NCI-H2081 treated with DMSO at 0.1 percent for 48 hours (cell line): ENCODE measurements around the gene TRIM59.
"Not testable (repeated sequence)": the region's sequence is repeated elsewhere in the genome, so short reads cannot be mapped to it uniquely, and the experiment has no call there.

Experiments
- DNase-seq: peaks from one replicate; lab custom pipeline; 2025; lab: John Stamatoyannopoulos, UW

The TRIM59 gene

GRCh38 chr3:160455846-160456245 lies 6.3 kb upstream of the TRIM59 start:
- no peak for DNase-seq

- peak; percentile 37 for DNase-seq
These were observed 5.4 kb upstream of the TRIM59 start for GRCh38 chr3:160454995-160455394.

GRCh38 chr3:160452251-160452650 lies 2.7 kb upstream of the TRIM59 start:
- DNase-seq, result not testable (repeated sequence)

- DNase-seq, result no peak
These were observed 2.0 kb upstream of the TRIM59 start for GRCh38 chr3:160451602-160452001.

GRCh38 chr3:160450846-160451245 lies 1.3 kb upstream of the TRIM59 start:
- no peak for DNase-seq

- no peak for DNase-seq
These were observed 546 bp downstream of the TRIM59 start for GRCh38 chr3:160448845-160449635.

- DNase-seq, result no peak
These were observed 2.0 kb downstream of the TRIM59 start for GRCh38 chr3:160447544-160447943.

GRCh38 chr3:160446522-160447056 lies 3.0 kb downstream of the TRIM59 start:
- no peak for DNase-seq

- DNase-seq, result no peak
These were observed 3.7 kb downstream of the TRIM59 start for GRCh38 chr3:160445854-160446253.

GRCh38 chr3:160444411-160444810 lies 5.2 kb downstream of the TRIM59 start:
- DNase-seq, result no peak

- no peak for DNase-seq
These were observed 8.9 kb downstream of the TRIM59 start for GRCh38 chr3:160440687-160441086.

- no peak for DNase-seq
These were observed 12.5 kb downstream of the TRIM59 start for GRCh38 chr3:160437083-160437455.

GRCh38 chr3:160435747-160436146 lies 13.8 kb downstream of the TRIM59 start:
- DNase-seq, result no peak

GRCh38 chr3:160435095-160435494 lies 14.5 kb downstream of the TRIM59 start:
- DNase-seq, result no peak

GRCh38 chr3:160434071-160434470 lies 15.5 kb downstream of the TRIM59 start:
- DNase-seq, result no peak

- no peak for DNase-seq
These were observed 21.7 kb downstream of the TRIM59 start for GRCh38 chr3:160427832-160428424.

GRCh38 chr3:160417311-160417710 lies 32.3 kb downstream of the TRIM59 start:
- no peak for DNase-seq

- peak; percentile 70 for DNase-seq
These were observed 35.9 kb downstream of the TRIM59 start for GRCh38 chr3:160413613-160414248.

- no peak for DNase-seq
These were observed 37.1 kb downstream of the TRIM59 start for GRCh38 chr3:160412477-160412876.

GRCh38 chr3:160409812-160410610 lies 39.6 kb downstream of the TRIM59 start:
- DNase-seq, result no peak

GRCh38 chr3:160403796-160404470 lies 45.7 kb downstream of the TRIM59 start:
- no peak for DNase-seq
